Keratinocyte (primary cell): ENCODE measurements around the gene GARRE1.
"Not testable (repeated sequence)": the region's sequence is repeated elsewhere in the genome, so short reads cannot be mapped to it uniquely, and the experiment has no call there.

Experiments
- EZH2 ChIP-seq: IDR thresholded peaks from one replicate; pipeline ENCODE4 v1.6.1; 2012; ENCODE audit warnings: inconsistent platforms, mild to moderate bottlenecking, low read length, moderate library complexity
- TF ChIP-seq, protein P1 (sequence below), 3 experiments: IDR thresholded peaks in 1 of 3; conservative IDR thresholded peaks in 1 of 3; optimal IDR thresholded peaks in 1 of 3; 2 replicates in 2 of 3; 3 replicates in 1 of 3; pipeline versions ENCODE3 to v1.5.1; 2011; ENCODE audit warnings: low read length in 3 of 3, mild to moderate bottlenecking in 3 of 3, moderate library complexity in 2 of 3, control low read depth in 1 of 3, inconsistent platforms in 1 of 3; ENCODE audit not compliant: insufficient read depth in 2 of 3; ENCODE audit errors: extremely low read depth in 1 of 3

DNA sequence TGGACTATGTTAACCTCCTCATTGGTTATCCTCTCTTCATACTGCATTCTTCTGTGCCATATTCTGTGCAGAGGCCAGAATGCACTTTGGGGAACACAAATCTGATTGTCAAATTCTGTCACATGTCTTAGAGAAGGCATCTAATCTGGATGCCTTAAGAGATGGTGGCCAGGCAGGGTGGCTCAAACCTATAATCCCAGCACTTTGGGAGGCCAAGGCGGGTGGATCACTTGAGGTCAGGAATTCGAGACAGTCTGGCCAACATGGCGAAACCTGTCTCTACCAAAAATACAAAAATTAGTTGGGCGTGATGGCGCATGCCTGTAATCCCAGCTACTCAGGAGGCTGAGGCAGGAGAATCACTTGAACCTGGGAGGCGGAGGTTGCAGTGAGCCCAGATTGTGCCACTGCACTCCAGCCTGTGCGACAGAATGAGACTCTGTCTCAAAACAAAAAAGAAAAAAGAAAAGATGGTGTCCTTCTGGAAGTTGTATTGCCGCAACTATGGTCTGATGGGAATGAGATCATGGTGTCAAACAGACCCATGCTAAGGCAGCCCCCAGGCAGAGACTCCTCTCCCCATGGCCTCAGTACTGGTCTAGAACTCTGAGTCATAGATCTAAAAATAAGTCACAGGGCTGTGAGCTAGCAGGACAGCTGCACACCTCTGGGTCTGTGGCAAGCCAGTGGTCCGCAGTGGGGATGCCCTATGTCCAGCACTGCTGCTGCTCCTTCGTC, 11.0 kb upstream of the GARRE1 start:
- TF ChIP-seq, protein P1, sequence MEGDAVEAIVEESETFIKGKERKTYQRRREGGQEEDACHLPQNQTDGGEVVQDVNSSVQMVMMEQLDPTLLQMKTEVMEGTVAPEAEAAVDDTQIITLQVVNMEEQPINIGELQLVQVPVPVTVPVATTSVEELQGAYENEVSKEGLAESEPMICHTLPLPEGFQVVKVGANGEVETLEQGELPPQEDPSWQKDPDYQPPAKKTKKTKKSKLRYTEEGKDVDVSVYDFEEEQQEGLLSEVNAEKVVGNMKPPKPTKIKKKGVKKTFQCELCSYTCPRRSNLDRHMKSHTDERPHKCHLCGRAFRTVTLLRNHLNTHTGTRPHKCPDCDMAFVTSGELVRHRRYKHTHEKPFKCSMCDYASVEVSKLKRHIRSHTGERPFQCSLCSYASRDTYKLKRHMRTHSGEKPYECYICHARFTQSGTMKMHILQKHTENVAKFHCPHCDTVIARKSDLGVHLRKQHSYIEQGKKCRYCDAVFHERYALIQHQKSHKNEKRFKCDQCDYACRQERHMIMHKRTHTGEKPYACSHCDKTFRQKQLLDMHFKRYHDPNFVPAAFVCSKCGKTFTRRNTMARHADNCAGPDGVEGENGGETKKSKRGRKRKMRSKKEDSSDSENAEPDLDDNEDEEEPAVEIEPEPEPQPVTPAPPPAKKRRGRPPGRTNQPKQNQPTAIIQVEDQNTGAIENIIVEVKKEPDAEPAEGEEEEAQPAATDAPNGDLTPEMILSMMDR (optimal IDR thresholded peaks at IDR 0.05 in 1 of 3, IDR thresholded peaks at IDR 0.05 in 1 of 3, conservative IDR thresholded peaks at IDR 0.05 in 1 of 3; ENCODE audit: extremely low read depth in 1 of 3, insufficient read depth in 2 of 3, low read length in 3 of 3), result not testable (repeated sequence)
- TF ChIP-seq EZH2, result not testable (repeated sequence)
